WTC11 (cell line): ENCODE data around the gene CACNA2D4. TPM values are rescaled to one million over a fixed set of nuclear protein-coding genes. Genes with fewer than 3 reads are reported as not detected.

Experiments
- ATAC-seq: fragments of 200-7000 bp; cut with Tn5 transposase; 2 replicates; pipeline ENCODE4 v1.10.0; 2021; ENCODE audit warnings: mild to moderate bottlenecking, moderate library complexity
- CTCF ChIA-PET: fragments of 300-600 bp; sonication (Branson Sonifier 250); formaldehyde crosslinking; loops from one replicate; lab custom pipeline; 2021; ENCODE audit warnings: antibody characterized with exemption; lab: Charles Lee
- POLR2A ChIA-PET: fragments of 350-600 bp; sonication (Branson Sonifier 250); formaldehyde crosslinking; loops from one replicate; lab custom pipeline; 2021; ENCODE audit warnings: antibody characterized with exemption; lab: Charles Lee
- DNase-seq: peaks from one replicate; pipeline ENCODE4 v3.0.0; 2021; ENCODE audit warnings: low spot score
- H3K27ac Mint-ChIP-seq: 2 replicates; pipeline ENCODE4 v1.8.0; 2021; ENCODE audit warnings: mixed read lengths
- H3K27me3 Mint-ChIP-seq: 2 replicates; pipeline ENCODE4 v1.8.0; 2021; ENCODE audit warnings: low read depth, mild to moderate bottlenecking, moderate library complexity, mixed read lengths
- H3K36me3 Mint-ChIP-seq: 2 replicates; pipeline ENCODE4 v1.8.0; 2021; ENCODE audit warnings: mixed read lengths
- H3K4me1 Mint-ChIP-seq: 2 replicates; pipeline ENCODE4 v1.8.0; 2022; ENCODE audit warnings: mixed read lengths
- H3K4me3 Mint-ChIP-seq: 2 replicates; pipeline ENCODE4 v1.8.0; 2021; ENCODE audit warnings: mild to moderate bottlenecking, moderate library complexity, mixed read lengths
- H3K9me3 Mint-ChIP-seq: 2 replicates; pipeline ENCODE4 v1.8.0; 2021; ENCODE audit warnings: mixed read lengths
- ATF2 ChIP-seq: sonication (generic); formaldehyde crosslinking; IDR thresholded peaks from 2 replicates; pipeline ENCODE4 v1.8.1; 2022; ENCODE audit warnings: low read depth, missing genetic modification reagents, borderline replicate concordance
- ATF3 ChIP-seq: sonication (generic); formaldehyde crosslinking; conservative IDR thresholded peaks from 2 replicates; pipeline ENCODE4 v1.8.1; 2022; ENCODE audit warnings: mild to moderate bottlenecking, missing genetic modification reagents
- E2F5 ChIP-seq: sonication (generic); formaldehyde crosslinking; IDR thresholded peaks from 2 replicates; pipeline ENCODE4 v1.8.1; 2022; ENCODE audit warnings: mild to moderate bottlenecking, moderate library complexity, missing genetic modification reagents
- ELF4 ChIP-seq: sonication (generic); formaldehyde crosslinking; IDR thresholded peaks from 2 replicates; pipeline ENCODE4 v1.8.1; 2022; ENCODE audit warnings: low read depth, mild to moderate bottlenecking, moderate library complexity, missing genetic modification reagents
- ETV6 ChIP-seq: sonication (generic); formaldehyde crosslinking; IDR thresholded peaks from 2 replicates; pipeline ENCODE4 v1.8.1; 2022; ENCODE audit warnings: mild to moderate bottlenecking, missing genetic modification reagents
- FOXP4 ChIP-seq: sonication (generic); formaldehyde crosslinking; IDR thresholded peaks from 2 replicates; pipeline ENCODE4 v1.8.0; 2022; ENCODE audit warnings: mild to moderate bottlenecking, missing genetic modification reagents
- IRF1 ChIP-seq: sonication (generic); formaldehyde crosslinking; IDR thresholded peaks from 2 replicates; pipeline ENCODE4 v1.8.0; 2023; ENCODE audit warnings: missing genetic modification reagents
- MYBL2 ChIP-seq: sonication (generic); formaldehyde crosslinking; IDR thresholded peaks from 2 replicates; pipeline ENCODE4 v1.8.1; 2023; ENCODE audit warnings: mild to moderate bottlenecking, moderate library complexity, missing genetic modification reagents
- RELA ChIP-seq: sonication (generic); formaldehyde crosslinking; IDR thresholded peaks from 2 replicates; pipeline ENCODE4 v1.8.1; 2022; ENCODE audit warnings: missing genetic modification reagents, mild to moderate bottlenecking, borderline replicate concordance
- SMAD3 ChIP-seq: sonication (generic); formaldehyde crosslinking; IDR thresholded peaks from 2 replicates; pipeline ENCODE4 v1.8.0; 2022; ENCODE audit warnings: missing genetic modification reagents, mild to moderate bottlenecking, borderline replicate concordance
- TEAD1 ChIP-seq: sonication (generic); formaldehyde crosslinking; IDR thresholded peaks from 2 replicates; pipeline ENCODE4 v1.8.0; 2022; ENCODE audit warnings: mild to moderate bottlenecking, missing genetic modification reagents
- USF1 ChIP-seq: sonication (generic); formaldehyde crosslinking; IDR thresholded peaks from 2 replicates; pipeline ENCODE4 v1.8.0; 2022; ENCODE audit warnings: mild to moderate bottlenecking, missing genetic modification reagents
- USF2 ChIP-seq: sonication (generic); formaldehyde crosslinking; IDR thresholded peaks from 2 replicates; pipeline ENCODE4 v1.8.1; 2023; ENCODE audit warnings: mild to moderate bottlenecking, missing genetic modification reagents, moderate library complexity
- ZBTB21 ChIP-seq: sonication (generic); formaldehyde crosslinking; IDR thresholded peaks from 2 replicates; pipeline ENCODE4 v1.8.1; 2023; ENCODE audit warnings: mild to moderate bottlenecking, missing genetic modification reagents, borderline replicate concordance
- ZMAT4 ChIP-seq: fragments of 250-450 bp; sonication (Bioruptor Pico); IDR thresholded peaks from 2 replicates; pipeline ENCODE4 v1.9.0; 2021; ENCODE audit warnings: mild to moderate bottlenecking
- ZNF219 ChIP-seq: sonication (generic); formaldehyde crosslinking; IDR thresholded peaks from 2 replicates; pipeline ENCODE4 v1.8.0; 2023; ENCODE audit warnings: missing genetic modification reagents, mild to moderate bottlenecking, borderline replicate concordance
- ZNF281 ChIP-seq: sonication (generic); formaldehyde crosslinking; IDR thresholded peaks from 2 replicates; pipeline ENCODE4 v1.8.0; 2023; ENCODE audit warnings: mild to moderate bottlenecking, missing genetic modification reagents
- ZNF416 ChIP-seq: fragments of 250-450 bp; sonication (Bioruptor Pico); IDR thresholded peaks from 2 replicates; pipeline ENCODE4 v1.9.0; 2021; ENCODE audit warnings: mild to moderate bottlenecking, inconsistent platforms
- total RNA-seq: library from RNA; stranded (reverse); gene quantifications from 3 replicates; pipeline ENCODE4 v1.2.3, GENCODE V29; 2021

CACNA2D4 gene
- total RNA-seq, 1 experiment from 2014 or later = 0.04 TPM

- no peak for TF ChIP-seq ZNF281 (CRISPR knock-in tag)
- TF ChIP-seq, all 79 proteins: peak for 0
- Mint-ChIP-seq H3K4me1 (peaks cover 18% of the 10 kb centered on the region), H3K27me3 (peaks cover 35% of the 10 kb centered on the region), H3K36me3 (no peaks in the 10 kb centered on the region), H3K4me3 (peak overlapping the region; percentile 72), H3K27ac (no peak overlapping the region), H3K9me3 (peaks cover 5% of the 10 kb centered on the region; the same call in 1 of the 2 replicates)
- ATAC-seq (no peak), DNase-seq (no peak)
- POLR2A ChIA-PET = no interaction called here
- CTCF ChIA-PET = interaction anchor here (1.3 kb wide), 1 partner anchor 120 kb away, joined by 5 read pairs; no protein-coding TSS in a partner anchor
Observed at GRCh38 chr12:1819571-1819970, 98.9 kb downstream of the CACNA2D4 start.

- Mint-ChIP-seq H3K27me3 (peaks cover 35% of the 10 kb centered on the region), H3K4me3 (no peak overlapping the region), H3K4me1 (peaks cover 18% of the 10 kb centered on the region), H3K36me3 (no peaks in the 10 kb centered on the region), H3K9me3 (peaks cover 5% of the 10 kb centered on the region; the same call in 1 of the 2 replicates), H3K27ac (no peak overlapping the region)
- DNase-seq (no peak), ATAC-seq (no peak)
- POLR2A ChIA-PET = no interaction called here
- CTCF ChIA-PET = interaction anchor here (1.3 kb wide), 1 partner anchor 121 kb away, joined by 5 read pairs; no protein-coding TSS in a partner anchor
- TF ChIP-seq FOXP4 (CRISPR knock-in tag) (no peak), ATF3 (no peak), RELA (CRISPR knock-in tag) (no peak), USF2 (CRISPR knock-in tag) (no peak), MYBL2 (CRISPR knock-in tag) (no peak), ETV6 (CRISPR knock-in tag) (no peak), ATF2 (CRISPR knock-in tag) (no peak), ZNF416 (CRISPR knock-in tag) (no peak), E2F5 (CRISPR knock-in tag) (no peak), ZBTB21 (CRISPR knock-in tag) (no peak), SMAD3 (CRISPR knock-in tag) (no peak), IRF1 (no peak), ELF4 (CRISPR knock-in tag) (no peak), ZNF281 (CRISPR knock-in tag) (no peak), ZMAT4 (CRISPR knock-in tag) (no peak), ZNF219 (CRISPR knock-in tag) (no peak), TEAD1 (no peak), USF1 (CRISPR knock-in tag) (no peak)
Observed at GRCh38 chr12:1819050-1819449, 99.4 kb downstream of the CACNA2D4 start.
